Naive thymus-derived CD4-positive, alpha-beta T cell (primary cell): ENCODE data around the gene WNT5B. TPM values are rescaled to one million over a fixed set of nuclear protein-coding genes. Genes with fewer than 3 reads are reported as not detected.
"Not testable (repeated sequence)": the region's sequence is repeated elsewhere in the genome, so short reads cannot be mapped to it uniquely, and the experiment has no call there.

ENCODE experiments used
- ATAC-seq: fragments of 150-1000 bp; cut with Tn5 transposase; 2 replicates; pipeline ENCODE4 v1.10.0; 2021; ENCODE audit warnings: mild to moderate bottlenecking, moderate library complexity
- CTCF ChIA-PET: fragments of 350-600 bp; sonication (Branson Sonifier 250); formaldehyde crosslinking; loops from one replicate; lab custom pipeline; 2021; ENCODE audit warnings: antibody characterized with exemption; lab: Charles Lee
- POLR2A ChIA-PET: fragments of 350-600 bp; sonication (Branson Sonifier 250); formaldehyde crosslinking; loops from one replicate; lab custom pipeline; 2021; ENCODE audit warnings: antibody characterized with exemption, inconsistent platforms; lab: Charles Lee
- DNase-seq, 9 donors: peaks; one replicate each; pipeline versions ENCODE4 v3.0.0 to v3.0.0-alpha.2; 2020 to 2022; ENCODE audit warnings: mixed read lengths in 1 of 9
- H3K27ac ChIP-seq: one replicate; pipeline ENCODE4 v1.7.0; 2013; ENCODE audit warnings: mild to moderate bottlenecking, low read depth, low read length, moderate library complexity
- H3K27me3 ChIP-seq, 2 donors: one replicate each; pipeline ENCODE4 v1.7.0; 2013; ENCODE audit warnings: low read length in 2 of 2, mild to moderate bottlenecking in 2 of 2, moderate library complexity in 2 of 2; ENCODE audit not compliant: control insufficient read depth in 2 of 2, insufficient read depth in 2 of 2
- H3K36me3 ChIP-seq, 3 experiments: 1 replicate in 2 of 3; 2 replicates in 1 of 3; pipeline ENCODE4 v1.7.0; 2013; ENCODE audit warnings: low read length in 3 of 3, mild to moderate bottlenecking in 3 of 3, moderate library complexity in 1 of 3; ENCODE audit not compliant: insufficient read depth in 3 of 3, control insufficient read depth in 2 of 3
- H3K4me1 ChIP-seq, 2 donors: one replicate each; pipeline ENCODE4 v1.7.0; 2013; ENCODE audit warnings: low read length in 2 of 2, mild to moderate bottlenecking in 2 of 2, moderate library complexity in 1 of 2; ENCODE audit not compliant: control insufficient read depth in 2 of 2, insufficient read depth in 2 of 2
- H3K4me3 ChIP-seq: 2 replicates; pipeline ENCODE4 v1.7.0; 2013; ENCODE audit warnings: mild to moderate bottlenecking, low read length
- H3K9me3 ChIP-seq, 3 experiments: 1 replicate in 2 of 3; 2 replicates in 1 of 3; pipeline ENCODE4 v1.7.0; 2013; ENCODE audit warnings: low read length in 3 of 3; ENCODE audit not compliant: control insufficient read depth in 2 of 3
- H3K27ac Mint-ChIP-seq, 9 donors: one replicate each; pipeline ENCODE4 v1.8.0; 2020 to 2022; ENCODE audit warnings: mixed read lengths in 9 of 9, mild to moderate bottlenecking in 8 of 9, moderate library complexity in 5 of 9, inconsistent platforms in 2 of 9
- H3K27me3 Mint-ChIP-seq, 5 donors: one replicate each; pipeline ENCODE4 v1.8.0; 2021 to 2022; ENCODE audit warnings: mixed read lengths in 5 of 5, mild to moderate bottlenecking in 1 of 5
- H3K36me3 Mint-ChIP-seq, 5 donors: one replicate each; pipeline ENCODE4 v1.8.0; 2020 to 2022; ENCODE audit warnings: mixed read lengths in 5 of 5, mild to moderate bottlenecking in 3 of 5, inconsistent platforms in 1 of 5
- H3K4me1 Mint-ChIP-seq, 7 donors: one replicate each; pipeline ENCODE4 v1.8.0; 2020 to 2022; ENCODE audit warnings: mixed read lengths in 7 of 7, mild to moderate bottlenecking in 3 of 7, inconsistent platforms in 1 of 7
- H3K4me3 Mint-ChIP-seq, 10 donors: one replicate each; pipeline ENCODE4 v1.8.0; 2020 to 2022; ENCODE audit warnings: mild to moderate bottlenecking in 10 of 10, mixed read lengths in 10 of 10, moderate library complexity in 6 of 10, inconsistent platforms in 2 of 10
- H3K9me3 Mint-ChIP-seq, 11 donors: one replicate each; pipeline ENCODE4 v1.8.0; 2020 to 2022; ENCODE audit warnings: mixed read lengths in 11 of 11, mild to moderate bottlenecking in 4 of 11, inconsistent platforms in 1 of 11, moderate library complexity in 1 of 11
- intact Hi-C, 2 donors: fragments of 100-400 bp; cut with micrococcal nuclease; formaldehyde crosslinking; loops; one replicate each; pipeline ENCODE4 v1.15.1; 2023
- polyA plus RNA-seq, 2 donors: library from polyadenylated mRNA; unstranded; fragments of 300-500 nt; fragmentation: Illumina TruSeq; gene quantifications; one replicate each; pipeline ENCODE4 v1.2.3, GENCODE V29; 2021
- total RNA-seq, 6 experiments: library from RNA in 5 of 6; stranded (reverse) in 5 of 6; gene quantifications; 1 replicate in 5 of 6; 2 replicates in 1 of 6; pipeline ENCODE4 v1.2.3 and lab custom pipeline; 2021 to 2026

Gene WNT5B
- total and polyA plus RNA-seq, 7 experiments from 2014 or later = 0.29 to 0.92 (median 0.37) TPM; not detected in 4

- Histone ChIP-seq H3K4me3 (peak overlapping the region; percentile 76), H3K4me1 (peaks cover 7 to 9% of the 10 kb centered on the region in 2 donors), H3K27ac (no peak overlapping the region), H3K27me3 (no peaks in the 10 kb centered on the region), H3K36me3 (peaks cover 0 to 5% (median 0%) of the 10 kb centered on the region in 3 experiments), H3K9me3 (no peaks in the 10 kb centered on the region)
- POLR2A ChIA-PET = interaction anchor here (0.6 to 1.4 kb wide), 3 partner anchors 16 to 31 kb away, joined by 3 to 4 read pairs (median 3); no protein-coding TSS in a partner anchor
- H3K9me3 Mint-ChIP-seq = no peaks in the 10 kb centered on the region
- CTCF ChIA-PET = no interaction called here
- intact Hi-C loops = loop anchor here (5.0 kb wide), 4 partner anchors 35 to 1305 kb away; partner anchors contain the start of genes CCDC77 (in 1 of the 2), KDM5A (in 1 of the 2) and RAD52 (in 1 of the 2)
- DNase-seq = no peak
- peaks cover 0 to 6% (median 0%) of the 10 kb centered on the region in 5 donors for H3K27me3 Mint-ChIP-seq
- peaks cover 39 to 75% (median 68%) of the 10 kb centered on the region in 7 donors for H3K4me1 Mint-ChIP-seq
- ATAC-seq = no peak
- peaks cover 0 to 7% (median 0%) of the 10 kb centered on the region in 5 donors for H3K36me3 Mint-ChIP-seq
- H3K4me3 Mint-ChIP-seq = peak overlapping the region; percentile 94 to 99 (median 98)
- H3K27ac Mint-ChIP-seq = peak overlapping the region in 8 of 9 donors; percentile 44 to 99 (median 96)
Measured at GRCh38 chr12:1692226-1692625, 63.2 kb downstream of the WNT5B start.

GRCh38 chr12:1692895-1693610 lies 64.0 kb downstream of the WNT5B start:
- intact Hi-C loops = loop anchor here (5.0 kb wide), 4 partner anchors 34 to 1306 kb away; partner anchors contain the start of genes CCDC77 (in 1 of the 2), KDM5A (in 1 of the 2) and RAD52 (in 1 of the 2)
- Mint-ChIP-seq H3K4me1 (peaks cover 46 to 83% (median 76%) of the 10 kb centered on the region in 7 donors), H3K27ac (peak overlapping the region in 2 of 9 donors; percentile 36 to 97), H3K36me3 (peaks cover 0 to 10% (median 0%) of the 10 kb centered on the region in 5 donors), H3K4me3 (peak overlapping the region in 7 of 10 donors; percentile 29 to 98 (median 75)), H3K9me3 (no peaks in the 10 kb centered on the region), H3K27me3 (peaks cover 0 to 2% (median 0%) of the 10 kb centered on the region in 5 donors)
- H3K4me1 ChIP-seq = peaks cover 7 to 9% of the 10 kb centered on the region in 2 donors
- H3K27ac ChIP-seq = no peak overlapping the region
- no peak for DNase-seq
- H3K9me3 ChIP-seq = no peaks in the 10 kb centered on the region
- peaks cover 0 to 5% (median 0%) of the 10 kb centered on the region in 3 experiments for H3K36me3 ChIP-seq
- ChIA-PET POLR2A (interaction anchor here (0.6 to 1.4 kb wide), 3 partner anchors 32 to 245 kb away, joined by 3 to 4 read pairs (median 3); partner anchors contain the start of gene FBXL14), CTCF (interaction anchor here (0.6 kb wide), 1 partner anchor 696 kb away, joined by 3 read pairs; no protein-coding TSS in a partner anchor)
- no peaks in the 10 kb centered on the region for H3K27me3 ChIP-seq
- ATAC-seq = no peak
- no peak overlapping the region for H3K4me3 ChIP-seq

GRCh38 chr12:1695097-1695496 lies 66.1 kb downstream of the WNT5B start:
- H3K27ac ChIP-seq, H3K9me3 ChIP-seq, H3K4me3 Mint-ChIP-seq, ATAC-seq, DNase-seq, H3K9me3 Mint-ChIP-seq, intact Hi-C loops, H3K36me3 ChIP-seq, H3K4me1 ChIP-seq, H3K27me3 ChIP-seq, H3K4me3 ChIP-seq, CTCF ChIA-PET, H3K27ac Mint-ChIP-seq, H3K27me3 Mint-ChIP-seq: not testable (repeated sequence)
- H3K36me3 Mint-ChIP-seq = peaks cover 0 to 13% (median 6%) of the 10 kb centered on the region in 5 donors
- peaks cover 46 to 85% (median 77%) of the 10 kb centered on the region in 7 donors for H3K4me1 Mint-ChIP-seq
- POLR2A ChIA-PET = interaction anchor here (0.7 kb wide), 1 partner anchor 14 kb away, joined by 4 read pairs; no protein-coding TSS in a partner anchor

GRCh38 chr12:1695886-1696670 lies 67.0 kb downstream of the WNT5B start:
- POLR2A ChIA-PET = no interaction called here
- no peak overlapping the region for H3K4me3 ChIP-seq
- peak overlapping the region in 3 of 9 donors; percentile 20 to 59 (median 56) for H3K27ac Mint-ChIP-seq
- no peak for ATAC-seq
- H3K4me1 Mint-ChIP-seq = peaks cover 51 to 83% (median 78%) of the 10 kb centered on the region in 7 donors
- no peaks in the 10 kb centered on the region for H3K9me3 ChIP-seq
- intact Hi-C loops = no loop called here
- no peaks in the 10 kb centered on the region for H3K9me3 Mint-ChIP-seq
- H3K27me3 ChIP-seq = no peaks in the 10 kb centered on the region
- no peaks in the 10 kb centered on the region for H3K27me3 Mint-ChIP-seq
- H3K36me3 Mint-ChIP-seq = peaks cover 0 to 13% (median 6%) of the 10 kb centered on the region in 5 donors
- H3K36me3 ChIP-seq = peaks cover 0 to 4% (median 0%) of the 10 kb centered on the region in 3 experiments
- H3K27ac ChIP-seq = no peak overlapping the region
- DNase-seq = no peak
- CTCF ChIA-PET = interaction anchor here (1.6 kb wide), 1 partner anchor 94 kb away, joined by 5 read pairs; no protein-coding TSS in a partner anchor
- H3K4me3 Mint-ChIP-seq = peak overlapping the region in 3 of 10 donors; percentile 14 to 65 (median 36)
- no peaks in the 10 kb centered on the region for H3K4me1 ChIP-seq

GRCh38 chr12:1696800-1697199 lies 67.8 kb downstream of the WNT5B start:
- H3K4me3 Mint-ChIP-seq = peak overlapping the region in 4 of 10 donors; percentile 2 to 48 (median 25)
- no peaks in the 10 kb centered on the region for H3K27me3 Mint-ChIP-seq
- peaks cover 50 to 80% (median 73%) of the 10 kb centered on the region in 7 donors for H3K4me1 Mint-ChIP-seq
- peaks cover 0 to 13% (median 5%) of the 10 kb centered on the region in 5 donors for H3K36me3 Mint-ChIP-seq
- intact Hi-C loops = no loop called here
- no peak for ATAC-seq
- ChIA-PET CTCF (interaction anchor here (1.6 kb wide), 1 partner anchor 94 kb away, joined by 5 read pairs; no protein-coding TSS in a partner anchor), POLR2A (no interaction called here)
- peak overlapping the region in 4 of 9 donors; percentile 3 to 79 (median 41) for H3K27ac Mint-ChIP-seq
- Histone ChIP-seq H3K27me3 (no peaks in the 10 kb centered on the region), H3K27ac (no peak overlapping the region), H3K4me3 (no peak overlapping the region), H3K4me1 (no peaks in the 10 kb centered on the region), H3K36me3 (no peaks in the 10 kb centered on the region), H3K9me3 (no peaks in the 10 kb centered on the region)
- H3K9me3 Mint-ChIP-seq = no peaks in the 10 kb centered on the region
- DNase-seq = no peak
